DOHH2 (cell line): ENCODE results near the gene TMEFF2.

Experiments used
- H3F3A ChIP-seq: fragments of 200-600 bp; sonication (generic), shearing (Covaris generic); 2 replicates; pipeline ENCODE4 v1.6.0; 2016; ENCODE audit warnings: antibody characterized with exemption, mild to moderate bottlenecking; ENCODE audit not compliant: control insufficient read depth, insufficient read depth
- H3K27ac ChIP-seq: fragments of 200-600 bp; sonication (generic); 2 replicates; pipeline ENCODE4 v1.5.1; 2014; ENCODE audit warnings: low read depth, mild to moderate bottlenecking, low read length, moderate library complexity
- H3K27me3 ChIP-seq: fragments of 200-600 bp; sonication (generic); 2 replicates; pipeline ENCODE4 v1.6.1; 2014; ENCODE audit warnings: mild to moderate bottlenecking, low read length, mixed read lengths; ENCODE audit not compliant: control insufficient read depth
- H3K36me3 ChIP-seq: fragments of 200-600 bp; sonication (generic); 2 replicates; pipeline ENCODE4 v1.6.1; 2014; ENCODE audit warnings: mild to moderate bottlenecking, low read length, moderate library complexity, mixed read lengths; ENCODE audit not compliant: control insufficient read depth
- H3K4me1 ChIP-seq: fragments of 200-600 bp; sonication (generic); 2 replicates; pipeline ENCODE4 v1.6.1; 2014; ENCODE audit warnings: mild to moderate bottlenecking, low read length, mixed read lengths; ENCODE audit not compliant: control insufficient read depth
- H3K4me2 ChIP-seq: fragments of 200-600 bp; sonication (generic); 2 replicates; pipeline ENCODE4 v1.6.0; 2014; ENCODE audit warnings: mild to moderate bottlenecking, low read length, moderate library complexity
- H3K4me3 ChIP-seq: fragments of 200-600 bp; sonication (generic); 2 replicates; pipeline ENCODE4 v1.5.1; 2014; ENCODE audit warnings: mild to moderate bottlenecking, low read length, mixed read lengths
- H3K79me2 ChIP-seq: fragments of 200-600 bp; sonication (generic); 2 replicates; pipeline ENCODE4 v1.6.1; 2014; ENCODE audit warnings: mild to moderate bottlenecking, low read length, mixed read lengths; ENCODE audit not compliant: control insufficient read depth
- H3K9me2 ChIP-seq: fragments of 200-600 bp; sonication (generic); replicated peaks from 2 replicates; pipeline ENCODE4 v1.6.1; 2014; ENCODE audit warnings: mild to moderate bottlenecking, low read length, mixed read lengths; ENCODE audit not compliant: control insufficient read depth
- H3K9me3 ChIP-seq: fragments of 200-600 bp; sonication (generic); 2 replicates; pipeline ENCODE4 v1.6.1; 2014; ENCODE audit warnings: antibody characterized with exemption, low read length, mixed read lengths; ENCODE audit not compliant: control insufficient read depth, insufficient read depth
- H4K20me1 ChIP-seq: fragments of 200-600 bp; sonication (generic); 2 replicates; pipeline ENCODE4 v1.6.0; 2014; ENCODE audit warnings: low read depth, mild to moderate bottlenecking, antibody characterized with exemption, low read length, moderate library complexity; ENCODE audit not compliant: control insufficient read depth, insufficient read depth
- EZH2phosphoT487 ChIP-seq: fragments of 200-600 bp; sonication (generic); IDR thresholded peaks from 2 replicates; pipeline ENCODE4 v1.6.1; 2017; ENCODE audit warnings: borderline replicate concordance, mild to moderate bottlenecking, antibody characterized with exemption, low read length, moderate library complexity, mixed read lengths
- TF ChIP-seq, protein P1 (sequence below): fragments of 200-600 bp; sonication (generic); IDR thresholded peaks from one replicate; pipeline ENCODE4 v1.5.1; 2014; ENCODE audit warnings: antibody characterized with exemption, mild to moderate bottlenecking, low read depth, low read length; ENCODE audit not compliant: poor library complexity, severe bottlenecking

Gene TMEFF2

DNA sequence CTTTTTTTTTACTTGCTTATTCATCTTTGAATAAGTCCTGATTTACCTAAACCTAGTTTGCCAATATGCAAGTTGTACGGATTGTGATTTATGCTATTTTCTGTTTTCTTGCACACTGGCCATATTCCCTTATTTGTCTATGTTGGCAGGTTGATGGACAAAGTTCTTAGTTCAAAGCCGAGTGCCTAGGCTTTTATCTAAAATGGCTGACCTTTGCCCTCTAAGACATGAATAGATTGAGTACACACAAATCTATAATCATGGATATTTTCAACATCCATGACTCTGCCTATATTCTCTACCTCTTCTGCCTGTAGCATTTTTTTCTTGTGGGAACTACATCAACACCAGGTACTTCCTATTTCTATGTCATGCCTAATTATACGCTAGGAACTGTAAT is 171.7 kb downstream of the TMEFF2 start:
- Histone ChIP-seq H3K27ac (no peak overlapping the region), H3F3A (no peaks in the 10 kb centered on the region), H3K4me1 (no peaks in the 10 kb centered on the region), H3K79me2 (no peaks in the 10 kb centered on the region), H3K27me3 (no peaks in the 10 kb centered on the region), H3K9me2 (no peaks in the 10 kb centered on the region), H3K36me3 (no peaks in the 10 kb centered on the region), H3K4me3 (no peak overlapping the region), H3K4me2 (no peak overlapping the region), H4K20me1 (no peaks in the 10 kb centered on the region), H3K9me3 (no peaks in the 10 kb centered on the region)
- TF ChIP-seq, protein P1, sequence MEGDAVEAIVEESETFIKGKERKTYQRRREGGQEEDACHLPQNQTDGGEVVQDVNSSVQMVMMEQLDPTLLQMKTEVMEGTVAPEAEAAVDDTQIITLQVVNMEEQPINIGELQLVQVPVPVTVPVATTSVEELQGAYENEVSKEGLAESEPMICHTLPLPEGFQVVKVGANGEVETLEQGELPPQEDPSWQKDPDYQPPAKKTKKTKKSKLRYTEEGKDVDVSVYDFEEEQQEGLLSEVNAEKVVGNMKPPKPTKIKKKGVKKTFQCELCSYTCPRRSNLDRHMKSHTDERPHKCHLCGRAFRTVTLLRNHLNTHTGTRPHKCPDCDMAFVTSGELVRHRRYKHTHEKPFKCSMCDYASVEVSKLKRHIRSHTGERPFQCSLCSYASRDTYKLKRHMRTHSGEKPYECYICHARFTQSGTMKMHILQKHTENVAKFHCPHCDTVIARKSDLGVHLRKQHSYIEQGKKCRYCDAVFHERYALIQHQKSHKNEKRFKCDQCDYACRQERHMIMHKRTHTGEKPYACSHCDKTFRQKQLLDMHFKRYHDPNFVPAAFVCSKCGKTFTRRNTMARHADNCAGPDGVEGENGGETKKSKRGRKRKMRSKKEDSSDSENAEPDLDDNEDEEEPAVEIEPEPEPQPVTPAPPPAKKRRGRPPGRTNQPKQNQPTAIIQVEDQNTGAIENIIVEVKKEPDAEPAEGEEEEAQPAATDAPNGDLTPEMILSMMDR, result no peak
- no peak for TF ChIP-seq EZH2phosphoT487

DNA sequence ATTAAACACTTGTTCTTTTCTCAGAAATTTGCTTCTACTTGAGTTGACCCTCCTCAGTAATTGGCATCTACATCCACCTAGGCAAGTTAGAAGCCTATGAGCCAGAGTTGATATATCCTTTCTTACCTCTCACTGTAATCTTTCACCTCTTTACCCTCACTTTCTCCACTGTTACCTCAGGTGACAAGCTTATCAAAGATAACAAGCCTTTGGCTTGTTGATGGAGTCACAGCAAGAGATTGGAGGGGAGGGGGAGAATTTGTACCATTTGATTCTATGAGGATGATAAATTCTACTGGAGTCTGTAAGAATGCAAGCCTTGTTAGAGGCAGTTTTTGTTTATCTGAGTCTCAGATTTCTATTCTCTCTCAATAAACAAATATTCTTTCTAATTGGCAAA is 176.9 kb downstream of the TMEFF2 start:
- H3K27me3 ChIP-seq, result no peaks in the 10 kb centered on the region
- H4K20me1 ChIP-seq, result no peaks in the 10 kb centered on the region
- H3K9me3 ChIP-seq, result no peaks in the 10 kb centered on the region
- no peak overlapping the region for H3K4me3 ChIP-seq
- TF ChIP-seq EZH2phosphoT487, result no peak
- TF ChIP-seq, protein P1, result no peak
- H3K4me1 ChIP-seq, result no peaks in the 10 kb centered on the region
- H3K4me2 ChIP-seq, result no peak overlapping the region
- no peaks in the 10 kb centered on the region for H3K36me3 ChIP-seq
- H3K79me2 ChIP-seq, result no peaks in the 10 kb centered on the region
- H3K27ac ChIP-seq, result no peak overlapping the region
- no peaks in the 10 kb centered on the region for H3K9me2 ChIP-seq
- H3F3A ChIP-seq, result no peaks in the 10 kb centered on the region

DNA sequence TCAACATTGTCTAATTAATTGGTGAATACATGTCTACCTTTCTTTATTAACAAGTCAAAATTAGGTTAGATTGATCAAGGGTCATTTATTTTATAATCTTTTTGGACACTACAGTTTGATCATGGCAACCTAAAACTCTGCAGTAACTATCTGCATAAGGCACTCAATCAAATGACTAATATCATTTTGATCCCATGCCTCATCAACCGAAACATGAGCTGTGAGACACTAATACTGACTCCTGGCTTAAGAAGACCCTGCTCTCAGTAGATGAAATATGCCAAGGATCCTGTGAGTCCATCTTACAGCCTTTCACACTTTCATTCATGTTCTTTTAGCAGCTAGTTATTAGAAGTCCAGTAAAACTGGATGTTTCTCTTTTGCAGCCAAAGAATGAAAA is 178.5 kb downstream of the TMEFF2 start:
- Histone ChIP-seq H3K4me1 (no peaks in the 10 kb centered on the region), H3K4me2 (no peak overlapping the region), H3K9me3 (no peaks in the 10 kb centered on the region), H4K20me1 (no peaks in the 10 kb centered on the region), H3K27ac (no peak overlapping the region), H3K4me3 (no peak overlapping the region), H3K9me2 (no peaks in the 10 kb centered on the region), H3F3A (no peaks in the 10 kb centered on the region), H3K27me3 (no peaks in the 10 kb centered on the region), H3K36me3 (no peaks in the 10 kb centered on the region), H3K79me2 (no peaks in the 10 kb centered on the region)
- TF ChIP-seq, protein P1, result no peak
- no peak for TF ChIP-seq EZH2phosphoT487

- Histone ChIP-seq H3K9me2 (no peaks in the 10 kb centered on the region), H3K9me3 (no peaks in the 10 kb centered on the region), H3K79me2 (no peaks in the 10 kb centered on the region), H3K27ac (no peak overlapping the region), H3K36me3 (no peaks in the 10 kb centered on the region), H3K27me3 (no peaks in the 10 kb centered on the region; the same call in 1 of the 2 replicates), H3K4me3 (no peak overlapping the region), H4K20me1 (no peaks in the 10 kb centered on the region), H3F3A (no peaks in the 10 kb centered on the region), H3K4me1 (no peaks in the 10 kb centered on the region), H3K4me2 (no peak overlapping the region)
- TF ChIP-seq, protein P1, result no peak
- TF ChIP-seq EZH2phosphoT487, result no peak
Measured at GRCh38 chr2:192013211-192013610, 181.5 kb downstream of the TMEFF2 start.
